Measurements from ENCODE around the gene NRXN2. TPM values are rescaled to one million over a fixed set of nuclear protein-coding genes. Genes with fewer than 3 reads are reported as not detected.

NRXN2 gene
- total and polyA plus RNA-seq, 2 donors (not counting 3 experiments of a cell fraction or from before 2014, with no cell fraction given), result not detected

DNA sequence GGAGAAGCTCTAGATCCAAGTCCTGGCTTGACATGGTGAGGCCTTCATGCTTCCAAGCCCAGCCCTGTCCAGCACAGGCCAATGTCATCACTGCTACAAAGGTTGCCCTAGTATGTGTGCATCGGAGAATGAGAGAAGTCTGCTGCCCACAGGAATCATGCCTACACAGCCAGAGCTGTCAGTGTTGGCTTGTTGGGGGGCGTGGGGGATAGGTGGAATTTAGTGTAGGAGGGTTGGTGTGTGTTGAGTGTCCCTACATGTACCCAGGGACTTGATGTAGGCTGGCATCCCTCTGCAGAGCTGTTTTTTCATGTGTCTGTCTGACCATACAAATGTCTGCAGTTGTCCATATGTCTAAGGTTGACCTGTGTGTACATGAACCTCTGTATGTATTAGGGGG lies 94.4 kb downstream of the NRXN2 start:
- Histone ChIP-seq H3K27ac (ENCODE audit: insufficient read depth, low read depth, low read length) (no peak overlapping the region), H3K4me1 (ENCODE audit: control insufficient read depth, extremely low read depth, insufficient read depth, low read length) (no peaks in the 10 kb centered on the region), H3K9ac (replicated peaks; ENCODE audit: extremely low read depth, insufficient read depth, low read length) (no peak overlapping the region), H3K9me3 (replicated peaks; ENCODE audit: control insufficient read depth, insufficient read depth, low read length) (no peaks in the 10 kb centered on the region), H3K4me2 (ENCODE audit: insufficient read depth, low read length) (no peak overlapping the region), H3K79me2 (ENCODE audit: control insufficient read depth, insufficient read depth, low read length) (no peaks in the 10 kb centered on the region), H2AFZ (ENCODE audit: low read depth, low read length) (no peak overlapping the region), H4K20me1 (replicated peaks; ENCODE audit: control insufficient read depth, extremely low read depth, insufficient read depth, low read length) (no peaks in the 10 kb centered on the region), H3K27me3 (ENCODE audit: control insufficient read depth in 2 of 2, insufficient read depth in 2 of 2, low read length in 2 of 2) (peaks cover 0 to 4% of the 10 kb centered on the region in 2 experiments), H3K4me3 (replicated peaks in 1 of 3; ENCODE audit: insufficient read depth in 1 of 3, low read depth in 1 of 3, low read length in 3 of 3) (no peak overlapping the region), H3K9me1 (replicated peaks; ENCODE audit: control insufficient read depth, extremely low read depth, insufficient read depth, low read length) (no peaks in the 10 kb centered on the region), H3K36me3 (ENCODE audit: control insufficient read depth in 2 of 2, extremely low read depth in 1 of 2, insufficient read depth in 2 of 2, low read length in 2 of 2) (no peaks in the 10 kb centered on the region)
- no TSS peak for BruUV-seq (replicated peaks)
- DNase-seq (ENCODE audit: low read depth, low spot score) (no peak), FAIRE-seq (no peak)
- ChIA-PET POLR2A (no interaction called here), CTCF (no interaction called here)
- dilution Hi-C loops (cut with MboI; ENCODE audit: extremely low pct_ligation_motif_present, low sequenced_read_pairs), result loop anchor here (25.0 kb wide), 1 partner anchor 116 kb away; no protein-coding TSS in a partner anchor
- TF ChIP-seq GATA2 (IDR thresholded peaks at IDR 0.05; ENCODE audit: insufficient read depth, insufficient read length, low read depth, low read length), result no peak
- no peak for TF ChIP-seq CTCF (IDR thresholded peaks at IDR 0.05; ENCODE audit: extremely low read depth in 1 of 2, insufficient read depth in 1 of 2, low read depth in 1 of 2, low read length in 2 of 2)
- no peak for TF ChIP-seq FOS (IDR thresholded peaks at IDR 0.05; ENCODE audit: borderline replicate concordance, insufficient read depth, low read length)
- TF ChIP-seq EZH2 (IDR thresholded peaks at IDR 0.05; ENCODE audit: borderline replicate concordance, low read depth, low read length, severe bottlenecking), result no peak
- TF ChIP-seq MYC (IDR thresholded peaks at IDR 0.05; ENCODE audit: low read depth, low read length), result no peak
- TF ChIP-seq, protein P1, sequence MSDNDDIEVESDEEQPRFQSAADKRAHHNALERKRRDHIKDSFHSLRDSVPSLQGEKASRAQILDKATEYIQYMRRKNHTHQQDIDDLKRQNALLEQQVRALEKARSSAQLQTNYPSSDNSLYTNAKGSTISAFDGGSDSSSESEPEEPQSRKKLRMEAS (IDR thresholded peaks at IDR 0.05; ENCODE audit: insufficient read depth, insufficient read length), result no peak
- no peak for TF ChIP-seq POLR2AphosphoS5 (IDR thresholded peaks at IDR 0.05; ENCODE audit: insufficient read depth, low read depth, low read length)
- no peak for TF ChIP-seq JUN (IDR thresholded peaks at IDR 0.05; ENCODE audit: borderline replicate concordance, insufficient read depth, insufficient read length, low read depth)
- TF ChIP-seq POLR2A (IDR thresholded peaks at IDR 0.05; ENCODE audit: low read depth, low read length), result no peak
- intact Hi-C loops (cut with micrococcal nuclease), result no loop called here

All from endothelial cell of umbilical vein (primary cell).